ENCODE measurements around the gene WDFY3.
"Not testable (repeated sequence)": the region's sequence is repeated elsewhere in the genome, so short reads cannot be mapped to it uniquely, and the experiment has no call there.

DNA sequence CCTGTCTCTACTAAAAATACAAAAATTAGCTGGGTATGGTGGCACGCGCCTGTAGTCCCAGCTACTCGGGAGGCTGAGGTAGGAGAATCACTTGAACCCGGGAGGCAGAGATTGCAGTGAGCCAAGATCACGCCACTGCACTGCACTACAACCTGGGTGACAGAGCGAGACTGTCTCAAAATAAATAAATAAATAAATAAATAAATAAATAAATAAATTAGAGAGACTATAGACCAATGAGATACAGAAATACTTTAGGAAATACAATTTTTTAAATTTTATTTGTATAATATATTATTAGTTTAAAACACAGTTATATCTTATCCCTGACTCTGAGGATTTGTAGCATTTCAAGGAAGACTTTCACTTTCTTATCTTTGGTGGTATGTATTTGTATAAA lies 136.9 kb downstream of the WDFY3 start:
- TF ChIP-seq ZBTB33 (IDR thresholded peaks at IDR 0.05; ENCODE audit: extremely low read depth, insufficient replicate concordance, low read length); JUND (IDR thresholded peaks at IDR 0.05); EZH2phosphoT487 (IDR thresholded peaks at IDR 0.05; ENCODE audit: borderline replicate concordance); POLR2A (IDR thresholded peaks at IDR 0.05; ENCODE audit: borderline replicate concordance, extremely low read depth, insufficient read depth, insufficient read length); ZFX (IDR thresholded peaks at IDR 0.05); ZNF274 (IDR thresholded peaks at IDR 0.05; ENCODE audit: low read depth, low read length); EGR1 (IDR thresholded peaks at IDR 0.05; ENCODE audit: low read depth); REST (IDR thresholded peaks at IDR 0.05; ENCODE audit: low read depth); SIN3A (IDR thresholded peaks at IDR 0.05; ENCODE audit: low read depth): not testable (repeated sequence)
- TF ChIP-seq, protein P1, sequence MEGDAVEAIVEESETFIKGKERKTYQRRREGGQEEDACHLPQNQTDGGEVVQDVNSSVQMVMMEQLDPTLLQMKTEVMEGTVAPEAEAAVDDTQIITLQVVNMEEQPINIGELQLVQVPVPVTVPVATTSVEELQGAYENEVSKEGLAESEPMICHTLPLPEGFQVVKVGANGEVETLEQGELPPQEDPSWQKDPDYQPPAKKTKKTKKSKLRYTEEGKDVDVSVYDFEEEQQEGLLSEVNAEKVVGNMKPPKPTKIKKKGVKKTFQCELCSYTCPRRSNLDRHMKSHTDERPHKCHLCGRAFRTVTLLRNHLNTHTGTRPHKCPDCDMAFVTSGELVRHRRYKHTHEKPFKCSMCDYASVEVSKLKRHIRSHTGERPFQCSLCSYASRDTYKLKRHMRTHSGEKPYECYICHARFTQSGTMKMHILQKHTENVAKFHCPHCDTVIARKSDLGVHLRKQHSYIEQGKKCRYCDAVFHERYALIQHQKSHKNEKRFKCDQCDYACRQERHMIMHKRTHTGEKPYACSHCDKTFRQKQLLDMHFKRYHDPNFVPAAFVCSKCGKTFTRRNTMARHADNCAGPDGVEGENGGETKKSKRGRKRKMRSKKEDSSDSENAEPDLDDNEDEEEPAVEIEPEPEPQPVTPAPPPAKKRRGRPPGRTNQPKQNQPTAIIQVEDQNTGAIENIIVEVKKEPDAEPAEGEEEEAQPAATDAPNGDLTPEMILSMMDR (IDR thresholded peaks at IDR 0.05 in 2 of 3, conservative IDR thresholded peaks at IDR 0.05 in 1 of 3; ENCODE audit: borderline replicate concordance in 1 of 3, insufficient read depth in 1 of 3, low read depth in 2 of 3, low read length in 2 of 3) = not testable (repeated sequence)

Data from HCT116 (cell line).